Endothelial cell of umbilical vein (primary cell): ENCODE results near the gene LRRC42. TPM values are rescaled to one million over a fixed set of nuclear protein-coding genes. Genes with fewer than 3 reads are reported as not detected.

ENCODE experiments used
- BruUV-seq: library from RNA; stranded (reverse); fragments of 400-500 nt; replicated peaks from 2 replicates; lab custom pipeline; 2021; lab: Mats Ljungman, UMichigan
- CTCF ChIA-PET: fragments of 300-600, 350-600 bp; sonication (Branson Sonifier 250); formaldehyde crosslinking; loops from one replicate; lab custom pipeline; 2021; ENCODE audit warnings: antibody characterized with exemption, inconsistent platforms; lab: Charles Lee
- POLR2A ChIA-PET: fragments of 300-600, 350-600 bp; sonication (Branson Sonifier 250); formaldehyde crosslinking; loops from one replicate; lab custom pipeline; 2021; ENCODE audit warnings: antibody characterized with exemption, inconsistent platforms; lab: Charles Lee
- DNase-seq: peaks from one replicate; pipeline ENCODE4 v3.0.0-alpha.2; 2011; ENCODE audit warnings: low read depth, low spot score
- FAIRE-seq: peaks from 2 replicates; lab custom pipeline; 2011; peaks lifted over from hg19 to GRCh38; lab: Jason Lieb, UNC
- H2AFZ ChIP-seq: 2 replicates; pipeline ENCODE4 v1.6.0; 2012; ENCODE audit warnings: low read depth, low read length, control low read depth, inconsistent platforms
- H3K27ac ChIP-seq: 2 replicates; pipeline ENCODE4 v1.5.1; 2011; ENCODE audit warnings: low read depth, mild to moderate bottlenecking, control low read depth, low read length, moderate library complexity; ENCODE audit not compliant: insufficient read depth
- H3K27me3 ChIP-seq, 2 experiments: 2 replicates each; pipeline versions ENCODE4 v1.6.0 to v1.6.1; 2011; ENCODE audit warnings: low read length in 2 of 2, mixed read lengths in 1 of 2; ENCODE audit not compliant: control insufficient read depth in 2 of 2, insufficient read depth in 2 of 2
- H3K36me3 ChIP-seq, 2 experiments: 2 replicates in 1 of 2; 3 replicates in 1 of 2; pipeline ENCODE4 v1.5.1; 2011; ENCODE audit warnings: low read length in 2 of 2, mild to moderate bottlenecking in 1 of 2, moderate library complexity in 1 of 2; ENCODE audit not compliant: control insufficient read depth in 2 of 2, insufficient read depth in 2 of 2; ENCODE audit errors: extremely low read depth in 1 of 2
- H3K4me1 ChIP-seq: 3 replicates; pipeline ENCODE4 v1.5.1; 2011; ENCODE audit warnings: mild to moderate bottlenecking, low read length; ENCODE audit not compliant: control insufficient read depth, insufficient read depth; ENCODE audit errors: extremely low read depth
- H3K4me2 ChIP-seq: 2 replicates; pipeline ENCODE4 v1.6.1; 2011; ENCODE audit warnings: low read length, control low read depth, mixed read lengths; ENCODE audit not compliant: insufficient read depth
- H3K4me3 ChIP-seq, 3 experiments: fragments of 200-600 bp in 1 of 3; sonication (generic), shearing (Covaris generic) in 1 of 3; replicated peaks in 1 of 3; 2 replicates each; pipeline ENCODE4 v1.5.1; 2011 to 2016; ENCODE audit warnings: control low read depth in 3 of 3, low read length in 3 of 3, mild to moderate bottlenecking in 2 of 3, inconsistent platforms in 1 of 3, low read depth in 1 of 3, moderate library complexity in 1 of 3; ENCODE audit not compliant: insufficient read depth in 1 of 3
- H3K79me2 ChIP-seq: 2 replicates; pipeline ENCODE4 v1.6.0; 2012; ENCODE audit warnings: low read length, inconsistent platforms; ENCODE audit not compliant: control insufficient read depth, insufficient read depth
- H3K9ac ChIP-seq: replicated peaks from 2 replicates; pipeline ENCODE3; 2011; ENCODE audit warnings: low read length, control low read depth; ENCODE audit not compliant: insufficient read depth; ENCODE audit errors: extremely low read depth
- H3K9me1 ChIP-seq: replicated peaks from 3 replicates; pipeline ENCODE4 v1.6.0; 2011; ENCODE audit warnings: mild to moderate bottlenecking, low read length; ENCODE audit not compliant: control insufficient read depth, insufficient read depth; ENCODE audit errors: extremely low read depth
- H3K9me3 ChIP-seq: replicated peaks from 2 replicates; pipeline ENCODE4 v1.5.1; 2012; ENCODE audit warnings: low read length, inconsistent platforms; ENCODE audit not compliant: control insufficient read depth, insufficient read depth
- H4K20me1 ChIP-seq: replicated peaks from 2 replicates; pipeline ENCODE3; 2011; ENCODE audit warnings: mild to moderate bottlenecking, low read length; ENCODE audit not compliant: control insufficient read depth, insufficient read depth; ENCODE audit errors: extremely low read depth
- CTCF ChIP-seq, 2 donors: IDR thresholded peaks; 1 replicate in 1 of 2; 2 replicates in 1 of 2; pipeline ENCODE4 v1.5.1; 2011; ENCODE audit warnings: low read length in 2 of 2, mild to moderate bottlenecking in 2 of 2, moderate library complexity in 2 of 2, control low read depth in 1 of 2, inconsistent platforms in 1 of 2, low read depth in 1 of 2; ENCODE audit not compliant: insufficient read depth in 1 of 2; ENCODE audit errors: extremely low read depth in 1 of 2
- EZH2 ChIP-seq: IDR thresholded peaks from 2 replicates; pipeline ENCODE4 v1.6.1; 2012; ENCODE audit warnings: borderline replicate concordance, low read depth, mild to moderate bottlenecking, moderate library complexity, low read length, inconsistent platforms; ENCODE audit not compliant: severe bottlenecking
- FOS ChIP-seq: IDR thresholded peaks from 2 replicates; pipeline ENCODE4 v1.6.1; 2011; ENCODE audit warnings: mild to moderate bottlenecking, low read length, moderate library complexity, borderline replicate concordance; ENCODE audit not compliant: insufficient read depth
- GATA2 ChIP-seq: IDR thresholded peaks from 2 replicates; pipeline ENCODE4 v1.7.0; 2011; ENCODE audit warnings: low read depth, mild to moderate bottlenecking, moderate library complexity, mixed read lengths, low read length; ENCODE audit not compliant: insufficient read length, insufficient read depth
- JUN ChIP-seq: IDR thresholded peaks from 2 replicates; pipeline ENCODE4 v1.6.1; 2011; ENCODE audit warnings: borderline replicate concordance, low read depth; ENCODE audit not compliant: insufficient read length, insufficient read depth
- MAX ChIP-seq: IDR thresholded peaks from 2 replicates; pipeline ENCODE4 v1.6.1; 2011; ENCODE audit not compliant: insufficient read depth, insufficient read length
- MYC ChIP-seq: IDR thresholded peaks from one replicate; pipeline ENCODE4 v1.6.1; 2011; ENCODE audit warnings: mild to moderate bottlenecking, low read depth, low read length
- POLR2A ChIP-seq: IDR thresholded peaks from 2 replicates; pipeline ENCODE4 v1.6.1; 2012; ENCODE audit warnings: low read depth, mild to moderate bottlenecking, control low read depth, low read length
- POLR2AphosphoS5 ChIP-seq: IDR thresholded peaks from 2 replicates; pipeline ENCODE4 v1.6.1; 2012; ENCODE audit warnings: low read depth, mild to moderate bottlenecking, control low read depth, low read length, moderate library complexity; ENCODE audit not compliant: insufficient read depth
- dilution Hi-C: fragments of 300-500 bp; cut with MboI; formaldehyde crosslinking; loops from one replicate; pipeline ENCODE4 v1.15.0; 2019; ENCODE audit warnings: low sequenced_read_pairs; ENCODE audit not compliant: extremely low pct_ligation_motif_present
- intact Hi-C: fragments of 100-400 bp; cut with micrococcal nuclease; formaldehyde crosslinking; loops from one replicate; pipeline ENCODE4 v1.10.0; 2022
- polyA plus RNA-seq, 4 experiments: library from polyadenylated mRNA; depleted of rRNA in 3 of 4; stranded (reverse) in 3 of 4; unstranded in 1 of 4; fragments of >200 nt; gene quantifications; 2 replicates each; pipeline versions ENCODE4 v1.2.1 to v1.2.3, GENCODE V29; 2011 to 2012; ENCODE audit warnings: missing spikeins in 1 of 4
- total RNA-seq: library from RNA; stranded (reverse); gene quantifications from 2 replicates; pipeline ENCODE4 v1.2.3, GENCODE V29; 2021

Gene LRRC42
- total and polyA plus RNA-seq, 2 donors (not counting 3 experiments of a cell fraction or from before 2014, with no cell fraction given), result 25.3 to 26.1 TPM

GRCh38 chr1:54007613-54008012 is 61.5 kb downstream of the LRRC42 start:
- Histone ChIP-seq H3K79me2 (no peaks in the 10 kb centered on the region), H2AFZ (no peak overlapping the region), H3K4me2 (no peak overlapping the region), H4K20me1 (no peaks in the 10 kb centered on the region), H3K4me3 (no peak overlapping the region), H3K36me3 (no peaks in the 10 kb centered on the region), H3K27ac (no peak overlapping the region), H3K9ac (no peak overlapping the region), H3K9me3 (no peaks in the 10 kb centered on the region), H3K4me1 (no peaks in the 10 kb centered on the region), H3K27me3 (peaks cover 0 to 5% of the 10 kb centered on the region in 2 experiments), H3K9me1 (no peaks in the 10 kb centered on the region)
- FAIRE-seq, result no peak
- ChIA-PET CTCF (interaction anchor here (1.1 to 2.1 kb wide), 3 partner anchors 9 to 147 kb away, joined by 3 to 10 read pairs (median 5); no protein-coding TSS in a partner anchor), POLR2A (no interaction called here)
- intact Hi-C loops (no loop called here), dilution Hi-C loops (no loop called here)
- no TSS peak for BruUV-seq
- no peak for TF ChIP-seq MYC
- no peak for TF ChIP-seq MAX
- no peak for TF ChIP-seq GATA2
- no peak for TF ChIP-seq JUN
- no peak for TF ChIP-seq POLR2A
- TF ChIP-seq EZH2, result no peak
- no peak for TF ChIP-seq POLR2AphosphoS5
- no peak for TF ChIP-seq FOS
- no peak for TF ChIP-seq CTCF (IDR thresholded peaks at IDR 0.05; ENCODE audit: extremely low read depth in 1 of 2, insufficient read depth in 1 of 2, low read depth in 1 of 2, low read length in 2 of 2)
- no peak for DNase-seq
